ENCODE data around the gene HOXA5.

DNA sequence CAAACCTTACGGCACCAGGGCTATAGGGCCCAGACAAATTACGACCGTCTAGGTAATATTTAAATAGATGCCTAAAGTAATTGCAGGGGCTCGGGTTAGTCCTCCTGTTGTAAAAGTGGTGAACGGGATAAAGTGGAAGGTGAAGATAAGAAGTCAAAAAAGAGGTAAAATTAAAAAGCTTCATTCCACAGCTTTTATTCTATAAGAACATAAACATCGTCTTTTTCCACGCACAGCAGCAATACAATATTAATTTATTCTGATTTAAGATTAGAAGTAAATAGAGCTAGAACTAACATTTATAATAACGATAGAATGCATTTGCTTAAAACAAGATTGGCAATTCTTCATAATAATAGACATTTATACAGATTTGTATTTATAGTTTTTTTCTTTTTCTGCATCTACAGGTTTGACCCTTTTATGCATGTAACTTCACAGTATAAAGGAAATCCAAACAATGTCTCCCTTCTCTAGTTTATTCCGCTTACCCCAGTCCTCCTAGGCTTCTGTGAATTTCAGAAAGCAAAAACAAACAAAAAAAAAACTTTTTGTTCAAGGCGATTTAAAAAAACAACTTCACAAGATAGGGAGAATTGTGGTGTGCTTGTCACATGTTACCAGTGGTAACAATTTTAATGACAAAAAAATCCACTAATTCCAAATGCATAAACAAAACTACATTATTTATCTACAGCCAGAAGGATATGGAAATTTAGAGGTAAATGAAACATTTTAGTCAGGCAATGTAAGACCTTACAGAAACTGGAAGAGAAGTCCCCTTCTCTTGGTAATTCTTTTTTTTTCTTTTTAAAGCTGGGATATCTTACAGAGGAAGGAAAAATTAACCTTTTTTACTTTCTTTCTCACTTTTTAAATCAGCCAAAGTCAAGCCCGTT lies 27.2 kb upstream of the HOXA5 start:
- TF ChIP-seq GATA2 (IDR thresholded peaks at IDR 0.05; ENCODE audit: low read depth, low read length) (no peak), GATA3 (IDR thresholded peaks at IDR 0.05; ENCODE audit: low read depth, low read length) (no peak)

All from SH-SY5Y (cell line).